Hepatocyte (in vitro differentiated cells): Measurements from ENCODE around the gene CCDC82. TPM values are rescaled to one million over a fixed set of nuclear protein-coding genes. Genes with fewer than 3 reads are reported as not detected.

Source experiments
- DNase-seq: peaks from one replicate; pipeline ENCODE4 v3.0.0-alpha.2; 2016; ENCODE audit warnings: low spot score
- H2AFZ ChIP-seq: fragments of 200-600 bp; sonication (generic); 2 replicates; pipeline ENCODE4 v1.6.0; 2016; ENCODE audit warnings: antibody characterized with exemption, mild to moderate bottlenecking
- H3K27ac ChIP-seq: fragments of 200-600 bp; sonication (generic); 2 replicates; pipeline ENCODE4 v1.5.1; 2016; ENCODE audit warnings: mild to moderate bottlenecking
- H3K27me3 ChIP-seq: fragments of 200-600 bp; sonication (generic); 2 replicates; pipeline ENCODE4 v1.6.1; 2016
- H3K36me3 ChIP-seq: fragments of 200-600 bp; sonication (generic); replicated peaks from 2 replicates; pipeline ENCODE4 v1.5.1; 2016; ENCODE audit warnings: low read depth; ENCODE audit not compliant: insufficient read depth
- H3K4me1 ChIP-seq: fragments of 200-600 bp; sonication (generic); 2 replicates; pipeline ENCODE4 v1.5.1; 2016; ENCODE audit warnings: mild to moderate bottlenecking, moderate library complexity; ENCODE audit not compliant: insufficient read depth
- H3K4me2 ChIP-seq: fragments of 200-600 bp; sonication (generic); 2 replicates; pipeline ENCODE4 v1.6.0; 2016
- H3K4me3 ChIP-seq: fragments of 200-600 bp; sonication (generic); 2 replicates; pipeline ENCODE4 v1.5.1; 2016; ENCODE audit warnings: mild to moderate bottlenecking
- H3K79me2 ChIP-seq: fragments of 200-600 bp; sonication (generic); 2 replicates; pipeline ENCODE4 v1.6.0; 2017; ENCODE audit warnings: mild to moderate bottlenecking
- H3K9me2 ChIP-seq: fragments of 200-600 bp; sonication (generic); replicated peaks from 2 replicates; pipeline ENCODE4 v1.6.0; 2017; ENCODE audit warnings: mild to moderate bottlenecking; ENCODE audit not compliant: insufficient read depth
- H3K9me3 ChIP-seq: fragments of 200-600 bp; sonication (generic); 2 replicates; pipeline ENCODE4 v1.5.1; 2016; ENCODE audit warnings: low read depth, mild to moderate bottlenecking
- H4K20me1 ChIP-seq: fragments of 200-600 bp; sonication (generic); 2 replicates; pipeline ENCODE4 v1.6.0; 2016; ENCODE audit warnings: mild to moderate bottlenecking; ENCODE audit not compliant: insufficient read depth, poor library complexity, severe bottlenecking
- CTCF ChIP-seq: fragments of 200-600 bp; sonication (generic); IDR thresholded peaks from 2 replicates; pipeline ENCODE4 v1.5.1; 2016; ENCODE audit warnings: antibody characterized with exemption, mild to moderate bottlenecking; ENCODE audit not compliant: poor library complexity
- EZH2 ChIP-seq: fragments of 200-600 bp; sonication (generic); IDR thresholded peaks from 2 replicates; pipeline ENCODE4 v1.6.1; 2016; ENCODE audit warnings: antibody characterized with exemption, mild to moderate bottlenecking, borderline replicate concordance
- EZH2phosphoT487 ChIP-seq: fragments of 200-600 bp; sonication (generic); IDR thresholded peaks from one replicate; pipeline ENCODE4 v1.6.1; 2018; ENCODE audit warnings: antibody characterized with exemption, mild to moderate bottlenecking, low read depth, moderate library complexity; ENCODE audit not compliant: unreplicated experiment, severe bottlenecking
- WGBS: methylation state at CpG from one replicate; pipeline ENCODE4 v1.1.6; 2016; ENCODE audit warnings: low lambda C conversion rate; ENCODE audit errors: missing lambda C conversion rate; 5-methylcytosine and 5-hydroxymethylcytosine counted together
- polyA plus RNA-seq: library from polyadenylated mRNA; unstranded; fragments of >200 nt; fragmentation: Nextera tagmentation; extraction: Ambion mirVana; gene quantifications from 2 replicates; pipeline ENCODE4 v1.2.1, GENCODE V29; 2016
- total RNA-seq: library from RNA; depleted of rRNA; stranded (reverse); fragments of >200 nt; gene quantifications from 2 replicates; pipeline ENCODE4 v1.2.3, GENCODE V29; 2014

The CCDC82 gene
- total and polyA plus RNA-seq, 2 experiments from 2014 or later: 12.7 to 16.3 TPM

GRCh38 chr11:96330511-96330859 lies 59.2 kb downstream of the CCDC82 start:
- peaks cover 94% of the 10 kb centered on the region for H3K79me2 ChIP-seq

GRCh38 chr11:96329855-96330510 lies 59.7 kb downstream of the CCDC82 start:
- DNase-seq: no peak
- Histone ChIP-seq H2AFZ (no peak overlapping the region), H3K4me1 (peaks cover 58% of the 10 kb centered on the region), H3K9me2 (no peaks in the 10 kb centered on the region), H3K27ac (peak overlapping the region; percentile 73), H3K4me3 (no peak overlapping the region), H3K27me3 (no peaks in the 10 kb centered on the region), H3K4me2 (peak overlapping the region; percentile 24), H3K79me2 (peaks cover 94% of the 10 kb centered on the region), H4K20me1 (no peaks in the 10 kb centered on the region), H3K36me3 (no peaks in the 10 kb centered on the region), H3K9me3 (no peaks in the 10 kb centered on the region)
- WGBS: 77% methylated on average over 3 of the region's 3 CpGs
- no peak for TF ChIP-seq CTCF
- no peak for TF ChIP-seq EZH2phosphoT487
- TF ChIP-seq EZH2: no peak

More at GRCh38 chr11:96330511-96330859, 59.2 kb downstream of the CCDC82 start:
- H3K9me3 ChIP-seq: no peaks in the 10 kb centered on the region
- H2AFZ ChIP-seq: no peak overlapping the region
- peak overlapping the region; percentile 73 for H3K27ac ChIP-seq
- TF ChIP-seq EZH2phosphoT487 (no peak), EZH2 (no peak), CTCF (no peak)
- no peak overlapping the region for H3K4me2 ChIP-seq
- H4K20me1 ChIP-seq: no peaks in the 10 kb centered on the region
- H3K4me1 ChIP-seq: peaks cover 55% of the 10 kb centered on the region
- 93% methylated on average over 4 of the region's 4 CpGs for WGBS
- no peaks in the 10 kb centered on the region for H3K27me3 ChIP-seq
- H3K36me3 ChIP-seq: no peaks in the 10 kb centered on the region
- H3K9me2 ChIP-seq: no peaks in the 10 kb centered on the region
- no peak overlapping the region for H3K4me3 ChIP-seq
- no peak for DNase-seq

- Histone ChIP-seq H3K9me3 (no peaks in the 10 kb centered on the region), H2AFZ (no peak overlapping the region), H3K4me1 (peaks cover 63% of the 10 kb centered on the region), H3K27me3 (no peaks in the 10 kb centered on the region), H3K4me3 (no peak overlapping the region), H3K9me2 (no peaks in the 10 kb centered on the region), H3K4me2 (peak overlapping the region; percentile 66), H3K27ac (peak overlapping the region; percentile 73), H3K36me3 (no peaks in the 10 kb centered on the region), H3K79me2 (peaks cover 91% of the 10 kb centered on the region), H4K20me1 (no peaks in the 10 kb centered on the region)
- 86% methylated on average over 1 of the region's 1 CpG for WGBS
- no peak for DNase-seq
- TF ChIP-seq EZH2phosphoT487 (no peak), CTCF (no peak), EZH2 (no peak)
Observed at GRCh38 chr11:96329419-96329818, 60.3 kb downstream of the CCDC82 start.
